H1 (cell line): ENCODE results near the gene TMPRSS11E.

ENCODE experiments used
- EP300 ChIP-seq, 2 experiments: IDR thresholded peaks; 1 replicate in 1 of 2; 2 replicates in 1 of 2; pipeline ENCODE4 v1.6.1; 2011 to 2012; ENCODE audit warnings: low read depth in 2 of 2, low read length in 2 of 2, mild to moderate bottlenecking in 2 of 2, borderline replicate concordance in 1 of 2, inconsistent platforms in 1 of 2, moderate library complexity in 1 of 2
- EZH2 ChIP-seq: fragments of 200-600 bp; sonication (generic); IDR thresholded peaks from 2 replicates; pipeline ENCODE4 v1.7.1; 2012; ENCODE audit warnings: low read depth, mild to moderate bottlenecking, moderate library complexity, low read length, inconsistent platforms; ENCODE audit not compliant: severe bottlenecking
- GABPA ChIP-seq: IDR thresholded peaks from 2 replicates; pipeline ENCODE4 v1.6.1; 2011; ENCODE audit warnings: mild to moderate bottlenecking, low read length, moderate library complexity, borderline replicate concordance; ENCODE audit not compliant: insufficient read depth
- POLR2A ChIP-seq, 2 experiments: IDR thresholded peaks; 1 replicate in 1 of 2; 2 replicates in 1 of 2; pipeline ENCODE4 v1.6.1; 2011; ENCODE audit warnings: low read depth in 2 of 2, low read length in 2 of 2, mild to moderate bottlenecking in 2 of 2; ENCODE audit errors: control extremely low read depth in 1 of 2
- ZNF274 ChIP-seq: IDR thresholded peaks from 2 replicates; pipeline ENCODE4 v1.7.0; 2012; ENCODE audit warnings: low read length, borderline replicate concordance; ENCODE audit errors: extremely low read depth
- TF ChIP-seq, protein P1 (sequence below): IDR thresholded peaks from 2 replicates; pipeline ENCODE4 v1.6.1; 2012; ENCODE audit warnings: inconsistent platforms
- TF ChIP-seq, protein P2 (sequence below), 3 experiments: IDR thresholded peaks; 1 replicate in 2 of 3; 2 replicates in 1 of 3; pipeline versions ENCODE4 v1.5.1 to v1.6.1; 2011; ENCODE audit warnings: low read length in 3 of 3, mild to moderate bottlenecking in 3 of 3, inconsistent platforms in 2 of 3, low read depth in 1 of 3, moderate library complexity in 1 of 3; ENCODE audit not compliant: insufficient read depth in 1 of 3; ENCODE audit errors: control extremely low read depth in 1 of 3

- TF ChIP-seq EZH2, result no peak
- no peak for TF ChIP-seq EP300 (IDR thresholded peaks at IDR 0.05; ENCODE audit: borderline replicate concordance in 1 of 2, low read depth in 2 of 2, low read length in 2 of 2)
- TF ChIP-seq, protein P1, sequence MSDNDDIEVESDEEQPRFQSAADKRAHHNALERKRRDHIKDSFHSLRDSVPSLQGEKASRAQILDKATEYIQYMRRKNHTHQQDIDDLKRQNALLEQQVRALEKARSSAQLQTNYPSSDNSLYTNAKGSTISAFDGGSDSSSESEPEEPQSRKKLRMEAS, result no peak
- TF ChIP-seq, protein P2, sequence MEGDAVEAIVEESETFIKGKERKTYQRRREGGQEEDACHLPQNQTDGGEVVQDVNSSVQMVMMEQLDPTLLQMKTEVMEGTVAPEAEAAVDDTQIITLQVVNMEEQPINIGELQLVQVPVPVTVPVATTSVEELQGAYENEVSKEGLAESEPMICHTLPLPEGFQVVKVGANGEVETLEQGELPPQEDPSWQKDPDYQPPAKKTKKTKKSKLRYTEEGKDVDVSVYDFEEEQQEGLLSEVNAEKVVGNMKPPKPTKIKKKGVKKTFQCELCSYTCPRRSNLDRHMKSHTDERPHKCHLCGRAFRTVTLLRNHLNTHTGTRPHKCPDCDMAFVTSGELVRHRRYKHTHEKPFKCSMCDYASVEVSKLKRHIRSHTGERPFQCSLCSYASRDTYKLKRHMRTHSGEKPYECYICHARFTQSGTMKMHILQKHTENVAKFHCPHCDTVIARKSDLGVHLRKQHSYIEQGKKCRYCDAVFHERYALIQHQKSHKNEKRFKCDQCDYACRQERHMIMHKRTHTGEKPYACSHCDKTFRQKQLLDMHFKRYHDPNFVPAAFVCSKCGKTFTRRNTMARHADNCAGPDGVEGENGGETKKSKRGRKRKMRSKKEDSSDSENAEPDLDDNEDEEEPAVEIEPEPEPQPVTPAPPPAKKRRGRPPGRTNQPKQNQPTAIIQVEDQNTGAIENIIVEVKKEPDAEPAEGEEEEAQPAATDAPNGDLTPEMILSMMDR (IDR thresholded peaks at IDR 0.05; ENCODE audit: control extremely low read depth in 1 of 3, insufficient read depth in 1 of 3, low read depth in 1 of 3, low read length in 3 of 3), result no peak
- TF ChIP-seq GABPA, result no peak
- no peak for TF ChIP-seq POLR2A (IDR thresholded peaks at IDR 0.05; ENCODE audit: control extremely low read depth in 1 of 2, low read depth in 2 of 2, low read length in 2 of 2)
- no peak for TF ChIP-seq ZNF274
These were observed 13.0 kb upstream of the TMPRSS11E start for GRCh38 chr4:68434277-68434676.
